ENCODE results near the gene ZSCAN5A. TPM values are rescaled to one million over a fixed set of nuclear protein-coding genes. Genes with fewer than 3 reads are reported as not detected.

ZSCAN5A gene
- total and polyA plus RNA-seq, 9 of the 15 experiments (the other 6 are each of a cell fraction or from before 2014, with no cell fraction given): 5.8 to 15.3 (median 11.8) TPM

GRCh38 chr19:56218961-56219360 lies 95.7 kb downstream of the ZSCAN5A start (continued):
- TF ChIP-seq HINFP (tag; conservative IDR thresholded peaks at IDR 0.05; ENCODE audit: low read depth): no peak

- no peaks in the 10 kb centered on the region for H3K9me1 ChIP-seq (ENCODE audit: control insufficient read depth, insufficient read depth, low read length)
- BruUV-seq (replicated peaks): no TSS peak
- intact Hi-C loops (cut with micrococcal nuclease): no loop called here
- H3K4me1 ChIP-seq (replicated peaks in 1 of 2; ENCODE audit: control insufficient read depth in 2 of 2, insufficient read depth in 2 of 2, low read length in 2 of 2): peaks cover 0 to 10% of the 10 kb centered on the region in 2 experiments; a peak in 3 of 5 replicates
- POLR2A ChIA-PET: interaction anchor here (0.6 kb wide), 1 partner anchor 200 kb away, joined by 3 read pairs; no protein-coding TSS in a partner anchor
- no peak for FAIRE-seq
- peaks cover 0 to 33% of the 10 kb centered on the region in 2 experiments; a peak in 3 of 5 replicates for H3K27me3 ChIP-seq (ENCODE audit: control insufficient read depth in 2 of 2, insufficient read depth in 2 of 2, low read length in 2 of 2)
- H3K27ac ChIP-seq (ENCODE audit: extremely low read depth, low read depth, low read length): no peak overlapping the region
- no peak for DNase-seq (ENCODE audit: extremely low read depth in 1 of 4, low spot score in 3 of 4)
- CTCF ChIA-PET (ENCODE audit: low intra/inter-chr PET ratio): no interaction called here
- no peak overlapping the region for H3K4me2 ChIP-seq (ENCODE audit: insufficient read depth, low read length)
- no peak overlapping the region for H3K9ac ChIP-seq (ENCODE audit: insufficient read depth in 1 of 2, low read depth in 2 of 2, low read length in 2 of 2)
- TF ChIP-seq PCBP1 (IDR thresholded peaks at IDR 0.05; ENCODE audit: low read depth, low read length, poor library complexity, severe bottlenecking): no peak
- no peak for TF ChIP-seq NFRKB (IDR thresholded peaks at IDR 0.05; ENCODE audit: low read depth)
- TF ChIP-seq DNMT1 (IDR thresholded peaks at IDR 0.05): no peak
- TF ChIP-seq CREBBP (IDR thresholded peaks at IDR 0.05; ENCODE audit: low read depth, low read length): no peak
- TF ChIP-seq ZNF165 (CRISPR knock-in tag; IDR thresholded peaks at IDR 0.05; ENCODE audit: borderline replicate concordance): no peak
- TF ChIP-seq CBFA2T3 (IDR thresholded peaks at IDR 0.05): no peak
- TF ChIP-seq CAMTA2 (CRISPR knock-in tag; conservative IDR thresholded peaks at IDR 0.05): no peak
- TF ChIP-seq REST (IDR thresholded peaks at IDR 0.05; ENCODE audit: borderline replicate concordance): no peak
- TF ChIP-seq REST (CRISPR knock-in tag; IDR thresholded peaks at IDR 0.05; ENCODE audit: low read depth): no peak
- peaks cover 2% of the 10 kb centered on the region; the same call in 1 of the 2 replicates for H3K9me3 ChIP-seq (replicated peaks; ENCODE audit: control insufficient read depth, insufficient read depth, low read depth, low read length)
- in situ Hi-C loops (cut with MboI): no loop called here
- H4K20me1 ChIP-seq (replicated peaks; ENCODE audit: control insufficient read depth, insufficient read depth, low read length): no peaks in the 10 kb centered on the region
- H2AFZ ChIP-seq (ENCODE audit: low read depth, low read length): no peak overlapping the region
- no peaks in the 10 kb centered on the region for H3K36me3 ChIP-seq (ENCODE audit: control insufficient read depth, insufficient read depth, low read length)
- no peaks in the 10 kb centered on the region for H3K79me2 ChIP-seq (ENCODE audit: control insufficient read depth, insufficient read depth, low read length)
- H3K4me3 ChIP-seq: no peak overlapping the region
- no peak for ATAC-seq
- WGBS (ENCODE audit: insufficient coverage, low coverage, missing lambda C conversion rate): 56% methylated on average over 25 of the region's 79 CpGs
Observed at GRCh38 chr19:56217039-56217949, 97.3 kb downstream of the ZSCAN5A start.

Data from K562 (cell line).